Urothelium cell line (cell line): ENCODE data around the gene NKG7.
A peak's percentile ranks its signal among the peaks of the same experiment; 100 is the strongest.

Experiments used
- DNase-seq: peaks from one replicate; pipeline ENCODE4 v3.0.0; 2011; ENCODE audit warnings: low spot score, mixed read lengths
- FAIRE-seq: peaks from 2 replicates; lab custom pipeline; 2011; peaks lifted over from hg19 to GRCh38; lab: Jason Lieb, UNC

The NKG7 gene

GRCh38 chr19:51391073-51391611, 18.7 kb upstream of the NKG7 start:
- DNase-seq (no peak), FAIRE-seq (no peak)

GRCh38 chr19:51389143-51389542, 16.7 kb upstream of the NKG7 start:
- FAIRE-seq (no peak), DNase-seq (no peak)

GRCh38 chr19:51387924-51388389, 15.5 kb upstream of the NKG7 start, which contains the start of gene LIM2:
Gene LIM2, minus strand, starts transcription at chr19:51387974. Its CDS starts 531 bp downstream, at chr19:51387443.
- FAIRE-seq (no peak), DNase-seq (no peak)

- FAIRE-seq (no peak), DNase-seq (no peak)
Observed at GRCh38 chr19:51386882-51387520, 14.5 kb upstream of the NKG7 start.

DNA sequence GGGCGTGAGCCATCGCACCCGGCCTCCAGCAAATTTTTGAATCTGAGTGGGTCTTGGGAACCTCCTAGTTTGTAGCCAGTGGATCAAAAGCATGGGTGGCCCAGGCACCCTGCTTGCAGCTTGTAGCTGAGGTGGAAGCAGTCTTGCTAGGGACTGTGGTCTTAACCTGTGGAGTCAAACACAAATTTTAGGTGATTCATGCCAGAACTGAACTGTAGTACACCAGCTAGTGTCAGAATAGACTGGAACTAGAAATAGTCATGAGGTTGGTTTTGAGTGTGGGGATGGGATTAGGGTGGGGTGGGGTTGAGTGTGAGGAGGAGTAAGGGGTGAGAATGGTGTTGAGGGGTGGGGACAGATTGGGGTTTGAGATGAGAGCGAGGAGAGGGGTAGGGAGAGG, 9.6 kb upstream of the NKG7 start:
- no peak for DNase-seq
- FAIRE-seq = no peak

- DNase-seq (no peak), FAIRE-seq (no peak)
Observed at GRCh38 chr19:51380379-51380778, 7.9 kb upstream of the NKG7 start.

- DNase-seq (no peak), FAIRE-seq (no peak)
Observed at GRCh38 chr19:51377422-51377821, 5.0 kb upstream of the NKG7 start.

DNA sequence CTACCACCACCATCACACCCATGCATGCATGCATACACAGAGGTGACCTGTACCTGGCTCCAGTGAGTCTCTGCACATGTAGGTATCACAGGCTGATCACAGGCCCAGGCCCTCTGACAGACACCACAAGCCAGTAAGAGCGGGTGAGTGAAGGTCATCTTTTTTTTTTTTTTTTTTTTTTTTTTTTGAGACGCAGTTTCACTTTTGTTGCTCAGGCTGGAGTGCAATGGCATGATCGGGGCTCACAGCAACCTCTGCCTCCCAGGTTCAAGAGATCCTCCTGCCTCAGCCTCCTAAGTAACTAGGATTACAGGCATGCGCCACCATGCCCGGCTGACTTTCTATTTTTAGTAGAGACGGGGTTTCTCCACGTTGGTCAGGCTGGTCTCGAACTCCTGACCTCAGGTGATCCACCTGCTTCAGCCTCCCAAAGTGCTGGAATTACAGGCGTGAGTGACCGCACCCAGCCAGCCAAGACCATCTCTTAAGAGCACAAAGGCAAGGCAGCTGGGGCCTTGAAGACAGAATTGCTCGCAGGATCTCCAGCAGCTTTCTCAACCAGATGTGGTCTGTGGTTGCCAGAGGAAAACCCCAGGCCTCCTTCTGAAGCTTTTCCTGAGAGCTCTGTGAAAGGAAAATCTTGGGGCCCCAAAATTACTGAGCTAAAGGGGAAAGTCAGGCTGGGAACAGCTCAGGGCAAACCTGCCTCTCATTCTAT, 3.2 kb upstream of the NKG7 start:
- FAIRE-seq (no peak), DNase-seq (no peak)

- DNase-seq = no peak
- no peak for FAIRE-seq
Observed at GRCh38 chr19:51372021-51372648, 319 bp downstream of the NKG7 start.

- no peak for DNase-seq
- no peak for FAIRE-seq
Observed at GRCh38 chr19:51371186-51371690, 1.2 kb downstream of the NKG7 start.

DNA sequence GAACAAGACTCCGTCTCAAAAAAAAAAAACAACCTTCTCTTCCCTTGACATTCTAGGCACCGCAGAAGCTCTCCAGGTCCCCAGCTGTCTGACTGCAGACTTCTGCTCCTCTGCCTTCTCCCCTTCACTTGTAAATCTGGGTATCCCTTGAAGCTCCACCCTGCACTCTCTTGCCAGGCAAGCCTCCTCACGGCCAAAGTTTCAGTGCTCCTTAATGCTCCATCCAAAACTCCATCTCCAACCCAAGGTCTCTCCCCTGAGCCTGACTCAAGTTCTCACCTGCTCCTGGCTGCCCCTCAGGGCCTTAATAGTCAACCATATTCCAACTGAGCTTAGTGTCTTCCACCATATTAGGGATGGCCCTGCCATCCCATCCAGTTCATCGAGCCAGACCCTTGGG, 2.2 kb downstream of the NKG7 start:
- no peak for FAIRE-seq
- no peak for DNase-seq

DNA sequence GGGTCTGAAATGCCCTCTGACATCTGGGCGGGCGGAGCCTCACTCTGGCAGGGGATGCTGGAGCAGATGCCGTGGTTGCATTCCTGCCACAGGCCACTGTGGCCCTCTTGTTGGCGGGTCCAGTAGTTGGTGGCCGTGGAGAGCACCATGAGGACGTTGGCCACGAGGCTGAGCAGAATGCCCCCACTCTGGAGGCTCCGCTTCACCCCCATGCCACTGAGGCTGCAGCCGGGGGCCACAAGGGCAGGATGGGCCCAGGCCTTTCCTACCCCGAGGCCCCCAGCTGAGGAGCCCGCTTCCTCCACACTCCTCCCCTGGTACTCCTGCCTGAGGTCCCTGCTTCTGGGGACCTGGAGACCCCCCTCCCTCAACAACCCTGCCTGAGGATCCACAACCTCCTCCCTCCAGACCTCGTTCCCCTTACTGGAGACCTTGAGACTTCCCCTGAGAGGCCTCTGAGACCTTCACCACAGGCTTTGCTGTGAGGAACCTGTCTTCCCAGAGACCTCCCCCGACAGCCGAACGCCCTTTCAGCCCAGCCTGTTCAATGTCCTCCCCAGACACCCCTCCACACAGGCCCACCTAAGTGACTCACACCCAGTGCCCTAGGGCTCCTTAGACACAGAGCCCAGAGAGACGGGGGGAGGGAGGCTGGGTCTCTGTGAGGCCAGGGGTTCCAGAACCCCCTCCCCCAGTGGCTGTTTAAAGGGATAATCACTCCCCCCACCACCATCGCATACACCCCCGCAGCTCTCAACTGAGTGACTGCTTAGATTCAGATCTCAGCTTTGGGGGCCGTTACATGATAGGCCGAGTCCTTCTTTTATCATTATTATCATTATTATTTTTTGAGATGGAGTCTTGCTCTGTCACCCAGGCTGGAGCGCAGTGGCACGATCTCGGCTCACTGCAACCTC, 3.8 kb downstream of the NKG7 start, which contains the start of gene CLDND2:
Gene CLDND2 (minus strand): TSS at position 638 of the 917 bp plus-strand sequence. CDS start 426 bp downstream, at position 212.
- FAIRE-seq = no peak

GRCh38 chr19:51367565-51368365, 4.7 kb downstream of the NKG7 start:
- peak; percentile 99 for DNase-seq
- peak; percentile 62 for FAIRE-seq

More for the DNA sequence above, 3.8 kb downstream of the NKG7 start, which contains the start of gene CLDND2:
- DNase-seq = no peak

DNA sequence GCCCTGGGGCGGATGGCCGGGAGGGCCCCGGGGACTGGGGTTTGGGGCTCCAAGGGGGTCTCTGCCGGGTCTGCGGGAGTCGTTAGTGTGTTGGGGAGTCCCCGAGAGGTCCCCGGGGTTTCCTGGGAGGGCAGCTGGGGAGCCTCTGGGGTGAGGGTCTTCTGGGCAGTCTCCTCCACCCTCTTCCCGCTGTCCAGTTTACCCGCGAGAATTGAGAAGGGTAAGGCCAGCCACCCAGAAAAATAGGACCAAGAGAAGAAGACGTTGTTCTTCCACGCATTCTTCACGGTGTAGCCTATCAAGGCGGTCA, 5.2 kb downstream of the NKG7 start:
- DNase-seq = no peak
- FAIRE-seq = no peak

DNA sequence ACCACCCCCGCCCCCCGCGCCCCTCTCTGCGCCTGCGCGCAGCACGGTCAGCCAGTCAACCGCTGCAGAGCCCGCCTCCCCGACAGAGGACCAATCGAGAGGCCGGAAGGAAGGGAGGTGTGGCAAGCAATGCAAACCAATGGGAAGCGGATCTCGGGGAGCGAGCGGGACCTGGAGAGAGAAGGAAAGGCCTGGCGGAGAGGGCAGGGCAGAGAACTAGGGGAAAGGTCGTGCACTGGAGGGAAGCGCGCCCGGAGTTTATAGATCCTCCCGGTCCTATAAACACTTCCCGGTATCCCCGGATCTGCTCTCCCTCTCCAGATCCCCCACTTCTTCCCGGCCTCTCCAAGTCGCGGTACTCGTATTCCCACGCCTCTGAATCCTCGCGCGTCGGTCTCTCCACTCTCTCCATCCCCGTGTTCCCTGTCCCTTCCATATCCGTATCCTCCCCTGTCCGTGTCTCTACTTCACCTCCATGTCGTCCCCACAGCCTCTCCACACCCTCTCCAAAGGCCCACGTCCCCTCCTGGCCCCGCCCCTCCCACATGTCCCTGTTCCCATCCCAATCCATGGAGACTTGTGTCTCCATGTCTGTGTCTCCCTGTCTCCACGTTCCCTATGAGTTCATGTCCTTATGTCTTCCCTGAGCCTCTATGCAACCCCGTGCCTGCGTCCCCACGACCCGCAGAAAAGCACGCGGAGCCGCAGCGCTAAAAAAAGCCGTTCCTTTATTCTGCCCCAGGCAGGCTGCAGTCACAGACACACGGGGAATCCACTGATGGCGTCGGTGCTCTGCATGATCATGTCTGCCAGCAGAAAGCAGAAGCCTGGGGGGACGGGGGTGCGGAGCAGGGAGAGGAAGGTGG, 5.8 kb downstream of the NKG7 start:
- peak; percentile 97 for DNase-seq
- no peak for FAIRE-seq

- no peak for DNase-seq
- no peak for FAIRE-seq
Observed at GRCh38 chr19:51365965-51366388, 6.5 kb downstream of the NKG7 start, which contains the start of gene ETFB. Gene ETFB, minus strand, starts transcription at chr19:51366388. Its CDS starts 62 bp downstream, at chr19:51366326.

GRCh38 chr19:51365211-51365964, 7.1 kb downstream of the NKG7 start:
- DNase-seq = no peak
- no peak for FAIRE-seq
